H9 (cell line): ENCODE data around the gene FHIP1B. TPM values are rescaled to one million over a fixed set of nuclear protein-coding genes. Genes with fewer than 3 reads are reported as not detected.

ENCODE experiments used
- DNase-seq: peaks from one replicate; pipeline ENCODE4 v3.0.0-alpha.2; 2017
- H2AFZ ChIP-seq: one replicate; pipeline ENCODE4 v1.6.1; 2013; ENCODE audit warnings: mild to moderate bottlenecking, low read length, control low read depth, moderate library complexity
- H2AK5ac ChIP-seq: 2 replicates; pipeline ENCODE4 v1.6.1; 2013; ENCODE audit warnings: low read length, control low read depth, mixed read lengths; ENCODE audit not compliant: insufficient read length
- H2BK120ac ChIP-seq: one replicate; pipeline ENCODE4 v1.6.1; 2013; ENCODE audit warnings: low read depth, mild to moderate bottlenecking, low read length, control low read depth, inconsistent platforms; ENCODE audit not compliant: poor library complexity, severe bottlenecking
- H2BK12ac ChIP-seq: 2 replicates; pipeline ENCODE4 v1.6.1; 2013; ENCODE audit warnings: low read length, control low read depth, mixed read lengths, low read depth; ENCODE audit not compliant: insufficient read length
- H2BK15ac ChIP-seq: 2 replicates; pipeline ENCODE4 v1.6.1; 2013; ENCODE audit warnings: low read depth, low read length, control low read depth
- H2BK20ac ChIP-seq: one replicate; pipeline ENCODE4 v1.6.1; 2013; ENCODE audit warnings: low read depth, mild to moderate bottlenecking, low read length, control low read depth, inconsistent platforms; ENCODE audit not compliant: poor library complexity, severe bottlenecking
- H2BK5ac ChIP-seq: 2 replicates; pipeline ENCODE4 v1.6.1; 2013; ENCODE audit warnings: low read length, control low read depth, mixed read lengths; ENCODE audit not compliant: insufficient read length
- H3K14ac ChIP-seq: 2 replicates; pipeline ENCODE4 v1.6.1; 2013; ENCODE audit warnings: low read length, control low read depth; ENCODE audit not compliant: insufficient read depth
- H3K18ac ChIP-seq: 2 replicates; pipeline ENCODE4 v1.6.1; 2013; ENCODE audit warnings: low read depth, mild to moderate bottlenecking, mixed read lengths, low read length, control low read depth; ENCODE audit not compliant: insufficient read length
- H3K23ac ChIP-seq: 2 replicates; pipeline ENCODE4 v1.6.1; 2013; ENCODE audit warnings: low read length, control low read depth, mixed read lengths, low read depth; ENCODE audit not compliant: insufficient read length
- H3K23me2 ChIP-seq: 2 replicates; pipeline ENCODE4 v1.6.1; 2013; ENCODE audit warnings: low read depth, mild to moderate bottlenecking, mixed read lengths, low read length, control low read depth; ENCODE audit not compliant: insufficient read length, poor library complexity, severe bottlenecking
- H3K27ac ChIP-seq: 2 replicates; pipeline ENCODE4 v1.5.1; 2013; ENCODE audit warnings: low read length, control low read depth, mixed read lengths, low read depth; ENCODE audit not compliant: insufficient read length
- H3K27me3 ChIP-seq: 2 replicates; pipeline ENCODE4 v1.6.1; 2013; ENCODE audit warnings: low read length, control low read depth, inconsistent platforms; ENCODE audit not compliant: insufficient read depth
- H3K4ac ChIP-seq: 2 replicates; pipeline ENCODE4 v1.6.1; 2013; ENCODE audit warnings: low read depth, mild to moderate bottlenecking, control low read depth, inconsistent platforms, low read length, moderate library complexity
- H3K4me1 ChIP-seq: 2 replicates; pipeline ENCODE4 v1.6.1; 2013; ENCODE audit warnings: low read length, control low read depth, inconsistent platforms; ENCODE audit not compliant: insufficient read depth
- H3K4me2 ChIP-seq: 2 replicates; pipeline ENCODE4 v1.6.1; 2013; ENCODE audit warnings: low read length, control low read depth, mixed read lengths; ENCODE audit not compliant: insufficient read length, insufficient read depth
- H3K56ac ChIP-seq: 2 replicates; pipeline ENCODE4 v1.6.1; 2013; ENCODE audit warnings: low read depth, mild to moderate bottlenecking, mixed read lengths, low read length, control low read depth; ENCODE audit not compliant: insufficient read length
- H3K79me1 ChIP-seq: 2 replicates; pipeline ENCODE4 v1.6.1; 2013; ENCODE audit warnings: low read depth, mild to moderate bottlenecking, moderate library complexity, low read length, control low read depth, inconsistent platforms; ENCODE audit not compliant: insufficient read depth, poor library complexity, severe bottlenecking
- H3K79me2 ChIP-seq: 2 replicates; pipeline ENCODE4 v1.6.1; 2013; ENCODE audit warnings: low read length, control low read depth, inconsistent platforms; ENCODE audit not compliant: insufficient read depth
- H3K9ac ChIP-seq: 2 replicates; pipeline ENCODE4 v1.6.1; 2013; ENCODE audit warnings: low read length, control low read depth, mixed read lengths; ENCODE audit not compliant: insufficient read length; ENCODE audit errors: extremely low read depth
- H3K9me3 ChIP-seq: one replicate; pipeline ENCODE4 v1.6.1; 2013; ENCODE audit warnings: low read depth, low read length, inconsistent platforms; ENCODE audit not compliant: control insufficient read depth
- H3T11ph ChIP-seq: one replicate; pipeline ENCODE4 v1.6.1; 2013; ENCODE audit warnings: mild to moderate bottlenecking, low read length, control low read depth, inconsistent platforms
- H4K20me1 ChIP-seq: one replicate; pipeline ENCODE4 v1.6.1; 2013; ENCODE audit not compliant: control insufficient read depth, insufficient read length, insufficient read depth
- H4K5ac ChIP-seq: 2 replicates; pipeline ENCODE4 v1.6.1; 2013; ENCODE audit warnings: low read depth, mild to moderate bottlenecking, mixed read lengths, low read length, control low read depth; ENCODE audit not compliant: insufficient read length
- H4K8ac ChIP-seq: replicated peaks from 2 replicates; pipeline ENCODE4 v1.6.1; 2013; ENCODE audit warnings: low read length, control low read depth, mixed read lengths, low read depth; ENCODE audit not compliant: insufficient read length
- H4K91ac ChIP-seq: 2 replicates; pipeline ENCODE4 v1.6.1; 2013; ENCODE audit warnings: low read depth, mild to moderate bottlenecking, moderate library complexity, mixed read lengths, low read length, control low read depth; ENCODE audit not compliant: insufficient read length
- H3K27ac Mint-ChIP-seq, 3 experiments: 2 replicates in 2 of 3; 3 replicates in 1 of 3; pipeline ENCODE4 v1.8.0; 2020 to 2021; ENCODE audit warnings: mixed read lengths in 3 of 3, mild to moderate bottlenecking in 1 of 3, moderate library complexity in 1 of 3
- H3K27me3 Mint-ChIP-seq: 2 replicates; pipeline ENCODE4 v1.8.0; 2021; ENCODE audit warnings: low read depth, mild to moderate bottlenecking, moderate library complexity, mixed read lengths
- H3K36me3 Mint-ChIP-seq, 3 experiments: 2 replicates in 2 of 3; 3 replicates in 1 of 3; pipeline ENCODE4 v1.8.0; 2020 to 2021; ENCODE audit warnings: low read depth in 3 of 3, mixed read lengths in 3 of 3; ENCODE audit not compliant: insufficient read depth in 1 of 3
- H3K4me1 Mint-ChIP-seq, 2 experiments: 2 replicates each; pipeline ENCODE4 v1.8.0; 2020; ENCODE audit warnings: mixed read lengths in 2 of 2
- H3K4me3 Mint-ChIP-seq, 2 experiments: 2 replicates in 1 of 2; 3 replicates in 1 of 2; pipeline ENCODE4 v1.8.0; 2020 to 2021; ENCODE audit warnings: mild to moderate bottlenecking in 2 of 2, mixed read lengths in 2 of 2, moderate library complexity in 1 of 2
- H3K9me3 Mint-ChIP-seq, 2 experiments: 2 replicates in 1 of 2; 3 replicates in 1 of 2; pipeline ENCODE4 v1.8.0; 2020; ENCODE audit warnings: mild to moderate bottlenecking in 2 of 2, mixed read lengths in 2 of 2, moderate library complexity in 1 of 2
- CTCF ChIP-seq: fragments of 200-600 bp; sonication (generic); conservative IDR thresholded peaks from 3 replicates; pipeline ENCODE4 v1.8.0; 2021; ENCODE audit warnings: antibody characterized with exemption, mild to moderate bottlenecking
- total RNA-seq: library from RNA; stranded (reverse); gene quantifications from 2 replicates; pipeline ENCODE4 v1.2.1, GENCODE V29; 2021

Gene FHIP1B
- total RNA-seq, 1 experiment from 2014 or later, result 28.5 TPM

- no peak overlapping the region for H4K91ac ChIP-seq
- no peak overlapping the region for H2BK120ac ChIP-seq
- peaks cover 13% of the 10 kb centered on the region; the same call in 1 of the 2 replicates for H3K79me2 ChIP-seq
- H2BK15ac ChIP-seq, result no peak overlapping the region
- H4K20me1 ChIP-seq, result no peaks in the 10 kb centered on the region
- H3K18ac ChIP-seq, result no peak overlapping the region
- H3K23me2 ChIP-seq, result peaks cover 7% of the 10 kb centered on the region
- no peak overlapping the region for H2BK12ac ChIP-seq
- H3K14ac ChIP-seq, result no peak overlapping the region
- no peaks in the 10 kb centered on the region for H3K79me1 ChIP-seq
- Mint-ChIP-seq H3K9me3 (no peaks in the 10 kb centered on the region), H3K27me3 (no peaks in the 10 kb centered on the region), H3K4me3 (peak overlapping the region; percentile 38 to 54; a peak in 3 of 5 replicates), H3K4me1 (peaks cover 11 to 14% of the 10 kb centered on the region in 2 experiments), H3K36me3 (no peaks in the 10 kb centered on the region), H3K27ac (no peak overlapping the region)
- H3K23ac ChIP-seq, result no peak overlapping the region
- H3K27ac ChIP-seq, result no peak overlapping the region
- no peak overlapping the region for H3K4ac ChIP-seq
- H2AFZ ChIP-seq, result no peak overlapping the region
- no peak overlapping the region for H2AK5ac ChIP-seq
- no peaks in the 10 kb centered on the region for H3K4me1 ChIP-seq
- no peak overlapping the region for H2BK20ac ChIP-seq
- no peaks in the 10 kb centered on the region for H3K27me3 ChIP-seq
- DNase-seq, result no peak
- H2BK5ac ChIP-seq, result no peak overlapping the region
- H4K5ac ChIP-seq, result no peak overlapping the region
- no peak overlapping the region for H3K4me2 ChIP-seq
- no peak overlapping the region for H3K56ac ChIP-seq
- H3K9ac ChIP-seq, result no peak overlapping the region
- H4K8ac ChIP-seq, result no peak overlapping the region
- H3T11ph ChIP-seq, result no peak overlapping the region
- TF ChIP-seq CTCF, result no peak
- H3K9me3 ChIP-seq, result no peaks in the 10 kb centered on the region
Measured at GRCh38 chr11:6232899-6233298, 1.5 kb downstream of the FHIP1B start.
